IPS-18c (cell line): Measurements from ENCODE around the gene METRN.

Experiments used
- H3K4me3 ChIP-seq: 2 replicates; pipeline ENCODE4 v1.7.0; 2013; ENCODE audit warnings: low read depth, mild to moderate bottlenecking, low read length, moderate library complexity; ENCODE audit not compliant: insufficient read depth
- H3K9me3 ChIP-seq: one replicate; pipeline ENCODE4 v1.6.1; 2013; ENCODE audit warnings: mild to moderate bottlenecking, low read length, moderate library complexity; ENCODE audit not compliant: control insufficient read depth, insufficient read depth

The METRN gene

GRCh38 chr16:766820-767640 lies 52.1 kb downstream of the METRN start:
- Histone ChIP-seq H3K4me3 (no peak overlapping the region), H3K9me3 (no peaks in the 10 kb centered on the region)

- no peak overlapping the region for H3K4me3 ChIP-seq
- no peaks in the 10 kb centered on the region for H3K9me3 ChIP-seq
These were observed 52.9 kb downstream of the METRN start for GRCh38 chr16:767743-768235.

- no peaks in the 10 kb centered on the region for H3K9me3 ChIP-seq
- no peak overlapping the region for H3K4me3 ChIP-seq
These were observed 53.5 kb downstream of the METRN start for GRCh38 chr16:768428-768827.
